T-helper 1 cell treated with Interleukin-12 subunit alpha and Interleukin-12 subunit beta and Interleukin-4 antibody, amounts not matched to agents 30 ng/mL and 1 ng/mL, for 36 hours (primary cell): ENCODE data around the gene ARID4A. TPM values are rescaled to one million over a fixed set of nuclear protein-coding genes. Genes with fewer than 3 reads are reported as not detected.
"Not testable (repeated sequence)": the region's sequence is repeated elsewhere in the genome, so short reads cannot be mapped to it uniquely, and the experiment has no call there.

Experiments
- intact Hi-C: fragments of 100-400 bp; cut with micrococcal nuclease; formaldehyde crosslinking; loops from one replicate; pipeline ENCODE4 v1.15.1; 2024
- total RNA-seq: library from RNA; stranded (reverse); gene quantifications from 2 replicates; pipeline ENCODE4 v1.2.3, GENCODE V29; 2022

Gene ARID4A
- total RNA-seq, 1 donor from 2014 or later: 31.6 TPM

DNA sequence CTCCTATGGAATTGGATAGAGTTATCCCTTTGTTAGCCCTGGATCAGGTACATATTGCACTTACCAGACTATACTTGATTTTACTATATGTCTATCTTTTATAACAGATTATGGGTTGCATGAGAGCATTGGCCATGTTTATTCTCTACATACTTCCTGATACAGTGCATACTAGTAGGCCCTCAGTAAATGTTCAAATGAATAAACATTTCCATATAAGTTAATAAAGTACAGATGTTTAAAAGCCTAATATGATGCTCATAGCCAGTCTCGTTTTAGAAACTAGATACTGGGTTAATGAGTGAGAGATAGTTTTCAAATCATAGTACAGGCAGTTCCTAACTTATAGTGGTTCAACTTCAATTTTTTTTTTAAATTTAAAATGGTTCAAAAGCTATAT, 57.9 kb downstream of the ARID4A start:
- intact Hi-C loops: no loop called here

- intact Hi-C loops: loop anchor here (1.0 to 2.0 kb wide), 2 partner anchors 15 to 64 kb away; partner anchors contain the start of gene ARID4A
Observed at GRCh38 chr14:58362272-58362671, 63.9 kb downstream of the ARID4A start.

DNA sequence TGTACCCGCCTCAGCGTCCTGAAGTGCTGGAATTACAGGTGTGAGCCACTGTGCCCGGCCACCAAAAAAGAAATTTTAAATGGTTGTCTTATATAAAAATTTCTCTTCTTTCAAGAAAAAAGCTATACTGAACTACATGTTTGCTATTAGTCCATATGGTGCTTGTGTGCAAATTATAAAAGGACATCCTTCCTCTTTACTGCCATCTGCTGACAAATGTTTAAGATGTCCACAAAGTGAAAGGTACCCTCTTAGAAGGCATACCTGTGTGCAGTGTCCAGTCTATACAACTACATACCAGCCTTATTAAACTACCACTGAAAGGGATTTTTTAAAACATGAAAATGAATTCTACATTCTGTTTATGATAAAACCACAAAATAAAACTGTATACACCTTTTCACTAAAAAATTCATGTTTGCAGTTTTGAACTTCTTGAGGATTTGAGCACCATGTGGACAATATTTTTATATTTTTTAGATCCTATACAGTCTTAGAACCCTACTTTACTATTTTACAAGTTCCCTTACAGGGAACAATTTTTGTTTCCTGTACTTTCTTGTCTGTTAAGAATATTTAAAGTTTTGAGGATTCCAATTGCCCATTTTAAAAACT, 64.5 kb downstream of the ARID4A start:
- intact Hi-C loops: loop anchor here (1.0 to 2.0 kb wide), 3 partner anchors 16 to 255 kb away; partner anchors contain the start of gene ARID4A

GRCh38 chr14:58364316-58364715, 66.0 kb downstream of the ARID4A start:
- intact Hi-C loops: no loop called here

GRCh38 chr14:58367296-58367695, 68.9 kb downstream of the ARID4A start:
- intact Hi-C loops: no loop called here

DNA sequence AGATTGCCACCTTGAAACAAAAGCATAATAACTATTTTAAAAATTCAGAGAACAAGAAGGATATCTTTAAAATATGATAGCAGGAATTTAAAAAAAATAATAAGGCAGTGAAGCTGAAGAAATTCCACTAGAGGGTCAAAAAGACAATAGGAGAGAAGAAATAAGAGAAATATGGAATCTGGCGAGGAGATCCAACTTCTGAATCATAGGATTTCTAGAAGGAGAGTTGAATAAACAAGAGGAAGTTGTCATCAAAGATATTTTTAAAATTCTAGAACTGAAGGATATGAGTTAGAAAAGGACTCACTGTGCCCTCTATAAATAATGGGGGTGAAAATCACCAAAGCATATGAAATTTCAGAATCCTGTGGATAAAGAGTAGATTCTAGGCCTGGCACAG, 70.6 kb downstream of the ARID4A start:
- intact Hi-C loops: no loop called here

- intact Hi-C loops: no loop called here
Observed at GRCh38 chr14:58376791-58377190, 78.4 kb downstream of the ARID4A start.

DNA sequence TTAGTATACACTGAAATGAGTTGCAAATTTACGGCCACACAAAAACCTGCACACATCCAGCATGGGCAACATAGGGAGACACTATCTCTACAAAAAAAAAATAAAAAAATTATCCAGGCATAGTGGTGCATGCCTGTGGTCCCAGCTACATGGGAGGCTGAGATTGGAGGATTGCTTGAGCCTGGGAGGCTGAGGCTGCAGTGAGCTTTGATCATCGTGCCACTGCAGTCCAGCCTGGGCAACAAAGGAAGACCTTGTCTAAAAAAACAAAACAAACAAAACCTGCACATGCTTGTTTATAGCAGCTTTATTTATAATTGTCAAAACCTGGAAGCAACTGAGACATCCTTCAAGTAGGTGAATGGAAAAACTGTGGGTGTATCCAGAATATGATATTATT, 92.5 kb downstream of the ARID4A start:
- intact Hi-C loops: no loop called here

GRCh38 chr14:58395562-58395811, 97.1 kb downstream of the ARID4A start:
- intact Hi-C loops: loop anchor here (1.0 kb wide), 4 partner anchors 32 to 287 kb away; partner anchors contain the start of genes ARID4A, KIAA0586 and TIMM9

DNA sequence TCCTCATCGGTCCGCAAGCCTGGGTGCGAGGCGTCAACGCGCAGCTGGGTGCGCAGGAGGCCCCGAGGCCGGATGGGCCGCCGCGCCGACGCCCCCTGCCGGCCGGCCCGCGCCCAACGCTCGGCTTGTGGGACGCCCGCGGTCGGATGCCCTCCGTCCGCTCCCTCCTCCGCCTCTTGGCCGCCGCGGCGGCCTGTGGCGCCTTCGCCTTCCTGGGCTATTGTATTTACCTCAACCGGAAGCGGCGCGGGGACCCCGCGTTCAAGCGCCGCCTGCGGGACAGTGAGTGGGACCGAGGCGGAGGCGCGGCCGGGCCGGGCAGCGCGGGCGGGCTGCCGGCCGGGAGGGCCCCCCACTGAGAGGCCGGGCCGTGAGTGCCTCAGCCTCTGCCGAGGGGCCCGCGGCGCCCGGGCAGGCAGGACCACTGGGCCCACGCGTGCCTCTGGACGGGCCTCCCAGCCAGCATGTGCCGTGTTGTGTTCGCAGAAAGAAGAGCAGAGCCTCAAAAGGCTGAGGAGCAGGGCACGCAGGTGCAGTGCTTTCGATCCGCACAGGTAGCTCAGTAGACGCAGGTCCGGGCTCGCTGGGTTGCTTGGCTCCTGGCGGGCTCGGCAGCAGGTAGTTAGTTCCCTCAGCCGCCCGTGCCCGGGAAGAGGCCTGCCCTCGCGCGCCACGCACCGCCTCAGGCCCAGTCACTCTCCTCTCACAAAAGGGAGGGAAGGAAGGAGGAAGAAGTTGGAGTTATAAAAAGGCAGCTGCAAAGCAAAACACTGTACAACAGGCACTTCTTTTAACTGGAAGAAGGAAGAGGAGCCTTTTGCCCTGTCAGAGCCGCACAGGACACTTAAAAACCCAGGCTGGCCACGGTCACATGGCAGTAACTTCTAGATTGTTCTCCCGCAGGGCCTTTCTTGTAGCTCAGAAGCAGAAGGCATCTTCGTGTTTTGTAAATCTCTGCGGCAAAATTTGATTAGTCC, 97.7 kb downstream of the ARID4A start, which contains the start of gene TOMM20L:
Gene TOMM20L, plus strand, starts transcription at position 119 of the 977 bp plus-strand sequence. Its CDS starts 28 bp downstream, at position 147.
- intact Hi-C loops: loop anchor here (1.0 kb wide), 4 partner anchors 31 to 288 kb away; partner anchors contain the start of genes ARID4A, KIAA0586 and TIMM9

DNA sequence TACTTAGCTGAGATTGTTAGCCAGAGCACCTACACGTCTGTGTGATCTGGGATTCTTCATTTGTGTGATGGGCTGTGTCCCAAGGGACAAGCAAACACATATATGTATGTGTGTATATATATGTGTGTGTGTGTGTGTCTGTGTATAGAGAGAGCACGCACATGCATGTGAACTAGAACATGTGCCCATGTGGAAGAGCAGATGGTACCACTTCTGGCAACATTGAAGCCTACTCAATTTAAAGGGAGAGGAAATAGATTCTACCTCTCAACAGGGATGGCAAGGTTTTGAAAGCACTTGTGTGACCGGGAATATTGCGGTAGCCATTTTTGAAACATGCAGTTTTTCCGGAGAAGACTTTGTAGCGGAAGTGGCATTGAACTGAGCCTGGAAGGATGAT, 98.8 kb downstream of the ARID4A start:
- intact Hi-C loops: no loop called here

GRCh38 chr14:58398495-58398894, 100.1 kb downstream of the ARID4A start:
- intact Hi-C loops: no loop called here

GRCh38 chr14:58398895-58399294, 100.5 kb downstream of the ARID4A start:
- intact Hi-C loops: no loop called here

DNA sequence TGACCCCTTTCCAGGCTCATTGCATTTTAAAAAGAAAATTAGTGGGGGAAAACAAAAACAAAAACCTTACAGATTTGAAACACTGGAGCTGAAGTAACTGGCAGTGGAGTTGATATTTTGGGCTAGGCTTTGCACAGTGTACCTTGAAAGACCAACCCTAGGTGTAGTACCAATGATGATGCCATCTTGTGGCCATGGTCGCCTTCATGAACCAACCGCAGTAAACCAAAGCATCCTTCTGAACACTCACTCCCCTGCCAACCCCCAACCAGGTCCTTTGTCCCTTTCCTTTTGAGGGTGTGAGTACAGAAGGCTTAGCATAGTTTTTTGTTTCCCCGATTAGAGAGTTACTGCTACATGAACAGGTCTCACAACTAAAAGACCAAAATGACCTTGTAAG, 103.2 kb downstream of the ARID4A start:
- intact Hi-C loops: no loop called here

- intact Hi-C loops: no loop called here
Observed at GRCh38 chr14:58408681-58409215, 110.4 kb downstream of the ARID4A start.

DNA sequence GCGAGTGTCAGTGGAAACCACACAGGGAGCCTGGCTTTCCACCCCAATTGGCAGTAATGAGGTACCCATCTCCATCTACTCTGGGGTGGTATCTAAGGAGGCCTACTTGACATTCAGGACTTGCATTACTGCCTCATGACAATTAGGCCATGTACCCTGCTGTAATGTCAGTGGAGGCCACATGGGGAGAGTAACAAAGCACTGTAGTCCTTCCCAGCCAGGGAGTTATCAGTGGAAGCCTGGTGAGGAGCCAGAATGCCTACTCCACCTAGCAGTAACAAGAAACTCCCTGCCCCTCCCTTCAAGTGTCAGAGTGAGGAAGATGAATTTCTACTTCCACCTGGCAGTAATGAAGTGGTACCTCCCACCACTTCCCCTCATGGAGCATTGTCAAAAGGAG, 116.5 kb downstream of the ARID4A start:
- intact Hi-C loops: no loop called here

- intact Hi-C loops: no loop called here
Observed at GRCh38 chr14:58415636-58416547, 117.5 kb downstream of the ARID4A start.

GRCh38 chr14:58416934-58417333, 118.6 kb downstream of the ARID4A start:
- intact Hi-C loops: not testable (repeated sequence)
